Mesenchymal stem cell (in vitro differentiated cells and primary cell): ENCODE results near the gene PARM1.

Source experiments
- DNase-seq: peaks from one replicate; pipeline ENCODE4 v3.0.0-alpha.2; 2013
- H2AFZ ChIP-seq: one replicate; pipeline ENCODE4 v1.6.1; 2013; ENCODE audit warnings: low read depth, mild to moderate bottlenecking, control low read depth, inconsistent platforms, low read length, moderate library complexity
- H2AK5ac ChIP-seq: 2 replicates; pipeline ENCODE4 v1.6.1; 2013; ENCODE audit warnings: low read length, moderate library complexity, mild to moderate bottlenecking, inconsistent platforms; ENCODE audit not compliant: severe bottlenecking
- H2BK120ac ChIP-seq: one replicate; pipeline ENCODE4 v1.6.1; 2013; ENCODE audit warnings: low read depth, mild to moderate bottlenecking, inconsistent platforms, low read length, moderate library complexity
- H2BK12ac ChIP-seq, 2 experiments: one replicate each; pipeline ENCODE4 v1.6.1; 2013; ENCODE audit warnings: inconsistent platforms in 2 of 2, low read length in 2 of 2, mild to moderate bottlenecking in 2 of 2, moderate library complexity in 2 of 2, control low read depth in 1 of 2
- H2BK15ac ChIP-seq: one replicate; pipeline ENCODE4 v1.6.1; 2013; ENCODE audit warnings: mild to moderate bottlenecking, low read depth, inconsistent platforms; ENCODE audit not compliant: poor library complexity, severe bottlenecking
- H2BK5ac ChIP-seq: 2 replicates; pipeline ENCODE4 v1.6.1; 2013; ENCODE audit warnings: low read depth, mild to moderate bottlenecking, low read length, control low read depth, inconsistent platforms; ENCODE audit not compliant: poor library complexity, severe bottlenecking
- H3K14ac ChIP-seq, 2 experiments: one replicate each; pipeline ENCODE4 v1.6.1; 2013; ENCODE audit warnings: inconsistent platforms in 2 of 2, low read length in 2 of 2, control low read depth in 1 of 2, mild to moderate bottlenecking in 1 of 2, moderate library complexity in 1 of 2
- H3K18ac ChIP-seq, 2 experiments: one replicate each; pipeline ENCODE4 v1.6.1; 2013; ENCODE audit warnings: inconsistent platforms in 2 of 2, low read length in 2 of 2, control low read depth in 1 of 2, low read depth in 1 of 2, mild to moderate bottlenecking in 1 of 2
- H3K23ac ChIP-seq, 2 experiments: one replicate each; pipeline ENCODE4 v1.6.1; 2013; ENCODE audit warnings: inconsistent platforms in 2 of 2, low read length in 2 of 2, mild to moderate bottlenecking in 2 of 2, moderate library complexity in 2 of 2, control low read depth in 1 of 2
- H3K27ac ChIP-seq: 2 replicates; pipeline ENCODE4 v1.5.1; 2013; ENCODE audit warnings: mild to moderate bottlenecking, moderate library complexity, low read length, control low read depth, inconsistent platforms; ENCODE audit not compliant: poor library complexity, severe bottlenecking
- H3K27me3 ChIP-seq, 2 experiments: 2 replicates each; pipeline versions ENCODE4 v1.6.1 to v1.7.0; 2013; ENCODE audit warnings: low read length in 2 of 2, mild to moderate bottlenecking in 2 of 2, moderate library complexity in 2 of 2, control low read depth in 1 of 2, inconsistent platforms in 1 of 2; ENCODE audit not compliant: control insufficient read depth in 1 of 2, insufficient read depth in 1 of 2
- H3K36me3 ChIP-seq, 2 experiments: 2 replicates each; pipeline versions ENCODE4 v1.6.1 to v1.7.0; 2013; ENCODE audit warnings: low read length in 2 of 2, control low read depth in 1 of 2, inconsistent platforms in 1 of 2, low read depth in 1 of 2, mild to moderate bottlenecking in 1 of 2; ENCODE audit not compliant: insufficient read depth in 2 of 2, control insufficient read depth in 1 of 2
- H3K4ac ChIP-seq, 2 experiments: one replicate each; pipeline ENCODE4 v1.6.1; 2013; ENCODE audit warnings: inconsistent platforms in 2 of 2, low read length in 2 of 2, mild to moderate bottlenecking in 2 of 2, moderate library complexity in 2 of 2, control low read depth in 1 of 2, low read depth in 1 of 2
- H3K4me1 ChIP-seq: 2 replicates; pipeline ENCODE4 v1.6.1; 2013; ENCODE audit warnings: low read depth, low read length, control low read depth; ENCODE audit not compliant: control insufficient read depth, insufficient read depth
- H3K4me2 ChIP-seq: 2 replicates; pipeline ENCODE4 v1.6.1; 2013; ENCODE audit warnings: low read length, mild to moderate bottlenecking, inconsistent platforms; ENCODE audit not compliant: poor library complexity, severe bottlenecking
- H3K4me3 ChIP-seq, 2 experiments: 2 replicates each; pipeline versions ENCODE4 v1.5.1 to v1.7.0; 2013; ENCODE audit warnings: low read length in 2 of 2, mild to moderate bottlenecking in 2 of 2, control low read depth in 1 of 2, low read depth in 1 of 2; ENCODE audit not compliant: insufficient read depth in 1 of 2
- H3K79me1 ChIP-seq: replicated peaks from 2 replicates; pipeline ENCODE4 v1.6.1; 2013; ENCODE audit warnings: mild to moderate bottlenecking, control low read depth, low read length, inconsistent platforms; ENCODE audit not compliant: poor library complexity, severe bottlenecking
- H3K9ac ChIP-seq: 2 replicates; pipeline ENCODE4 v1.7.0; 2013; ENCODE audit warnings: mild to moderate bottlenecking, low read length, moderate library complexity
- H3K9me3 ChIP-seq: 2 replicates; pipeline ENCODE4 v1.7.0; 2013; ENCODE audit warnings: mild to moderate bottlenecking, low read length; ENCODE audit not compliant: control insufficient read depth
- H4K8ac ChIP-seq: one replicate; pipeline ENCODE4 v1.6.1; 2013; ENCODE audit warnings: inconsistent platforms, mild to moderate bottlenecking, low read length, moderate library complexity
- H4K91ac ChIP-seq: one replicate; pipeline ENCODE4 v1.6.1; 2013; ENCODE audit warnings: mild to moderate bottlenecking, low read length, inconsistent platforms
- WGBS: methylation state at CpG from one replicate; pipeline ENCODE4 v1.1.7; 2013; ENCODE audit warnings: mixed read lengths; 5-methylcytosine and 5-hydroxymethylcytosine counted together

PARM1 gene

GRCh38 chr4:74950200-74950599 lies 17.3 kb downstream of the PARM1 start:
- no peak overlapping the region for H2BK15ac ChIP-seq
- no peaks in the 10 kb centered on the region for H3K27me3 ChIP-seq
- H2BK12ac ChIP-seq, result no peak overlapping the region
- no peak overlapping the region for H3K27ac ChIP-seq
- no peak overlapping the region for H3K18ac ChIP-seq
- no peak overlapping the region for H4K91ac ChIP-seq
- H2AK5ac ChIP-seq, result no peak overlapping the region
- no peaks in the 10 kb centered on the region for H3K36me3 ChIP-seq
- no peaks in the 10 kb centered on the region for H3K79me1 ChIP-seq
- no peak overlapping the region for H4K8ac ChIP-seq
- H2BK5ac ChIP-seq, result no peak overlapping the region
- H2BK120ac ChIP-seq, result no peak overlapping the region
- no peak overlapping the region for H3K23ac ChIP-seq
- DNase-seq, result no peak
- H3K4me3 ChIP-seq, result no peak overlapping the region
- H3K9ac ChIP-seq, result no peak overlapping the region
- H2AFZ ChIP-seq, result no peak overlapping the region
- H3K4me1 ChIP-seq, result no peaks in the 10 kb centered on the region
- H3K14ac ChIP-seq, result no peak overlapping the region
- H3K4ac ChIP-seq, result no peak overlapping the region
- no peaks in the 10 kb centered on the region for H3K9me3 ChIP-seq
- 89% methylated on average over 2 of the region's 3 CpGs for WGBS
- no peak overlapping the region for H3K4me2 ChIP-seq

DNA sequence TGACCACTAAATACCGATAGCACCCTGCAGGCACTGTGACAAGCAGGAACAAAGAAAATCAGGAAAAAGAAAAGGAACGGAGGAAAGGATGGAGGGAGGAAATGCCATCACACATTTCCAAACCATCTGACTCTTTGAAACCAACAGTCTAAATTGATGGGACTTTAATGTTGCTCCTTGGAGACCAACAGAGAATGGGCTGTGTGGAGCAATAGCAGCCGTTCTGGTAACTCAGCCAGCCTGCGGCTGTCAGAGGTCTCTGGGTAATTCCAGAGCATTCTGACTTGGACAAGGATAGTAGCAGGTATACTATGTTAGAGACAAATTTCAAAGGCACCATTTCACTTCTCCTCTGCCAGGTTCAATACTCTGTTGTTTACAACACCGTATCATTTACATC lies 18.0 kb downstream of the PARM1 start:
- H2BK12ac ChIP-seq, result no peak overlapping the region
- no peak overlapping the region for H2BK5ac ChIP-seq
- H3K23ac ChIP-seq, result no peak overlapping the region
- H3K14ac ChIP-seq, result no peak overlapping the region
- no peak overlapping the region for H2AK5ac ChIP-seq
- no peaks in the 10 kb centered on the region for H3K9me3 ChIP-seq
- H3K18ac ChIP-seq, result no peak overlapping the region
- H3K4me3 ChIP-seq, result no peak overlapping the region
- H3K27ac ChIP-seq, result no peak overlapping the region
- no peak overlapping the region for H2BK120ac ChIP-seq
- H3K4me1 ChIP-seq, result no peaks in the 10 kb centered on the region
- no peak overlapping the region for H2AFZ ChIP-seq
- DNase-seq, result no peak
- H3K4me2 ChIP-seq, result no peak overlapping the region
- no peak overlapping the region for H2BK15ac ChIP-seq
- H4K91ac ChIP-seq, result no peak overlapping the region
- no peak overlapping the region for H4K8ac ChIP-seq
- no peaks in the 10 kb centered on the region for H3K79me1 ChIP-seq
- no peaks in the 10 kb centered on the region for H3K27me3 ChIP-seq
- H3K4ac ChIP-seq, result no peak overlapping the region
- H3K9ac ChIP-seq, result no peak overlapping the region
- no peaks in the 10 kb centered on the region for H3K36me3 ChIP-seq
- WGBS, result 95% methylated on average over 2 of the region's 5 CpGs

- H3K27me3 ChIP-seq, result no peaks in the 10 kb centered on the region
- no peak for DNase-seq
- no peak overlapping the region for H4K8ac ChIP-seq
- H3K4me2 ChIP-seq, result no peak overlapping the region
- H3K27ac ChIP-seq, result no peak overlapping the region
- no peak overlapping the region for H2AK5ac ChIP-seq
- no peak overlapping the region for H2BK120ac ChIP-seq
- no peaks in the 10 kb centered on the region for H3K36me3 ChIP-seq
- no peaks in the 10 kb centered on the region for H3K9me3 ChIP-seq
- no peak overlapping the region for H3K14ac ChIP-seq
- no peak overlapping the region for H3K23ac ChIP-seq
- H2BK5ac ChIP-seq, result no peak overlapping the region
- H4K91ac ChIP-seq, result no peak overlapping the region
- H3K4me3 ChIP-seq, result no peak overlapping the region
- H3K4me1 ChIP-seq, result no peaks in the 10 kb centered on the region
- H3K4ac ChIP-seq, result no peak overlapping the region
- no peak overlapping the region for H2AFZ ChIP-seq
- H3K18ac ChIP-seq, result no peak overlapping the region
- no peak overlapping the region for H2BK15ac ChIP-seq
- H3K79me1 ChIP-seq, result no peaks in the 10 kb centered on the region
- 84% methylated on average over 2 of the region's 4 CpGs for WGBS
- no peak overlapping the region for H3K9ac ChIP-seq
- no peak overlapping the region for H2BK12ac ChIP-seq
Measured at GRCh38 chr4:74953647-74954046, 20.7 kb downstream of the PARM1 start.

DNA sequence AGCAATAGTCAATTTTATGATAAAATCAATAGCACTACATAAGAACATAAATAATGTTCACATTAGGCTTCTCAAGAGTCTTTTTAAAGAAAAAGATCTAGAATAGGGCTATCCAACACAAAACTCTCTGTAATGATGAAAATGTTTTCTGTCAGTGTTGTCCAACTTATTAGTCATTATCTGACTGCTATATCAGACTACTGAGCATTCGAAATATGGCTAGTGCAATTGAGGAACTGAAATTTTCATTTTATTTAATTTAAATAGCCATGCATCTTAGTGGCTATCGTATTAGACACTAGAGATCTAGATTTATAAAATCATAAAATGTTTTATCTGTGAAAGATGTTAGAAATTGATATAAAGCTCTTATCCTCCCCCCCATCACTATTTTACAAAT lies 26.0 kb downstream of the PARM1 start:
- Histone ChIP-seq H3K4me2 (no peak overlapping the region), H3K9me3 (peaks cover 10% of the 10 kb centered on the region), H3K27me3 (no peaks in the 10 kb centered on the region), H3K4ac (no peak overlapping the region), H3K79me1 (no peaks in the 10 kb centered on the region), H2AK5ac (no peak overlapping the region), H3K36me3 (no peaks in the 10 kb centered on the region), H2BK5ac (no peak overlapping the region), H2BK15ac (no peak overlapping the region), H2BK12ac (no peak overlapping the region), H4K8ac (no peak overlapping the region), H3K4me1 (no peaks in the 10 kb centered on the region), H3K9ac (no peak overlapping the region), H3K4me3 (no peak overlapping the region), H2AFZ (no peak overlapping the region), H3K27ac (no peak overlapping the region), H4K91ac (no peak overlapping the region), H3K18ac (no peak overlapping the region), H2BK120ac (no peak overlapping the region), H3K23ac (no peak overlapping the region), H3K14ac (no peak overlapping the region)
- no peak for DNase-seq
- WGBS, result no CpG with 5 or more reads among the region's 2 CpGs
